Activated T-cell treated with anti-CD3 and anti-CD28 coated beads, Interleukin-2, amount 50 U/mL, for 48 hours (primary cell): Measurements from ENCODE around the gene SPO11.
A peak's percentile ranks its signal among the peaks of the same experiment; 100 is the strongest.

Experiments
- DNase-seq, 2 experiments: peaks; one replicate each; pipeline ENCODE4 v3.0.0-alpha.2; 2020

Gene SPO11

GRCh38 chr20:57392512-57393271 lies 63.1 kb downstream of the SPO11 start:
- DNase-seq, result peak; percentile 80 to 82
